H9 (cell line): ENCODE measurements around the gene PKP1. TPM values are rescaled to one million over a fixed set of nuclear protein-coding genes. Genes with fewer than 3 reads are reported as not detected.

Experiments
- DNase-seq: peaks from one replicate; pipeline ENCODE4 v3.0.0-alpha.2; 2017
- H2AFZ ChIP-seq: one replicate; pipeline ENCODE4 v1.6.1; 2013; ENCODE audit warnings: mild to moderate bottlenecking, low read length, control low read depth, moderate library complexity
- H2AK5ac ChIP-seq: 2 replicates; pipeline ENCODE4 v1.6.1; 2013; ENCODE audit warnings: low read length, control low read depth, mixed read lengths; ENCODE audit not compliant: insufficient read length
- H2BK120ac ChIP-seq: one replicate; pipeline ENCODE4 v1.6.1; 2013; ENCODE audit warnings: low read depth, mild to moderate bottlenecking, low read length, control low read depth, inconsistent platforms; ENCODE audit not compliant: poor library complexity, severe bottlenecking
- H2BK12ac ChIP-seq: 2 replicates; pipeline ENCODE4 v1.6.1; 2013; ENCODE audit warnings: low read length, control low read depth, mixed read lengths, low read depth; ENCODE audit not compliant: insufficient read length
- H2BK15ac ChIP-seq: 2 replicates; pipeline ENCODE4 v1.6.1; 2013; ENCODE audit warnings: low read depth, low read length, control low read depth
- H2BK20ac ChIP-seq: one replicate; pipeline ENCODE4 v1.6.1; 2013; ENCODE audit warnings: low read depth, mild to moderate bottlenecking, low read length, control low read depth, inconsistent platforms; ENCODE audit not compliant: poor library complexity, severe bottlenecking
- H2BK5ac ChIP-seq: 2 replicates; pipeline ENCODE4 v1.6.1; 2013; ENCODE audit warnings: low read length, control low read depth, mixed read lengths; ENCODE audit not compliant: insufficient read length
- H3K14ac ChIP-seq: 2 replicates; pipeline ENCODE4 v1.6.1; 2013; ENCODE audit warnings: low read length, control low read depth; ENCODE audit not compliant: insufficient read depth
- H3K18ac ChIP-seq: 2 replicates; pipeline ENCODE4 v1.6.1; 2013; ENCODE audit warnings: low read depth, mild to moderate bottlenecking, mixed read lengths, low read length, control low read depth; ENCODE audit not compliant: insufficient read length
- H3K23ac ChIP-seq: 2 replicates; pipeline ENCODE4 v1.6.1; 2013; ENCODE audit warnings: low read length, control low read depth, mixed read lengths, low read depth; ENCODE audit not compliant: insufficient read length
- H3K23me2 ChIP-seq: 2 replicates; pipeline ENCODE4 v1.6.1; 2013; ENCODE audit warnings: low read depth, mild to moderate bottlenecking, mixed read lengths, low read length, control low read depth; ENCODE audit not compliant: insufficient read length, poor library complexity, severe bottlenecking
- H3K27ac ChIP-seq: 2 replicates; pipeline ENCODE4 v1.5.1; 2013; ENCODE audit warnings: low read length, control low read depth, mixed read lengths, low read depth; ENCODE audit not compliant: insufficient read length
- H3K27me3 ChIP-seq: 2 replicates; pipeline ENCODE4 v1.6.1; 2013; ENCODE audit warnings: low read length, control low read depth, inconsistent platforms; ENCODE audit not compliant: insufficient read depth
- H3K4ac ChIP-seq: 2 replicates; pipeline ENCODE4 v1.6.1; 2013; ENCODE audit warnings: low read depth, mild to moderate bottlenecking, control low read depth, inconsistent platforms, low read length, moderate library complexity
- H3K4me1 ChIP-seq: 2 replicates; pipeline ENCODE4 v1.6.1; 2013; ENCODE audit warnings: low read length, control low read depth, inconsistent platforms; ENCODE audit not compliant: insufficient read depth
- H3K4me2 ChIP-seq: 2 replicates; pipeline ENCODE4 v1.6.1; 2013; ENCODE audit warnings: low read length, control low read depth, mixed read lengths; ENCODE audit not compliant: insufficient read length, insufficient read depth
- H3K56ac ChIP-seq: 2 replicates; pipeline ENCODE4 v1.6.1; 2013; ENCODE audit warnings: low read depth, mild to moderate bottlenecking, mixed read lengths, low read length, control low read depth; ENCODE audit not compliant: insufficient read length
- H3K79me1 ChIP-seq: 2 replicates; pipeline ENCODE4 v1.6.1; 2013; ENCODE audit warnings: low read depth, mild to moderate bottlenecking, moderate library complexity, low read length, control low read depth, inconsistent platforms; ENCODE audit not compliant: insufficient read depth, poor library complexity, severe bottlenecking
- H3K79me2 ChIP-seq: 2 replicates; pipeline ENCODE4 v1.6.1; 2013; ENCODE audit warnings: low read length, control low read depth, inconsistent platforms; ENCODE audit not compliant: insufficient read depth
- H3K9ac ChIP-seq: 2 replicates; pipeline ENCODE4 v1.6.1; 2013; ENCODE audit warnings: low read length, control low read depth, mixed read lengths; ENCODE audit not compliant: insufficient read length; ENCODE audit errors: extremely low read depth
- H3K9me3 ChIP-seq: one replicate; pipeline ENCODE4 v1.6.1; 2013; ENCODE audit warnings: low read depth, low read length, inconsistent platforms; ENCODE audit not compliant: control insufficient read depth
- H3T11ph ChIP-seq: one replicate; pipeline ENCODE4 v1.6.1; 2013; ENCODE audit warnings: mild to moderate bottlenecking, low read length, control low read depth, inconsistent platforms
- H4K20me1 ChIP-seq: one replicate; pipeline ENCODE4 v1.6.1; 2013; ENCODE audit not compliant: control insufficient read depth, insufficient read length, insufficient read depth
- H4K5ac ChIP-seq: 2 replicates; pipeline ENCODE4 v1.6.1; 2013; ENCODE audit warnings: low read depth, mild to moderate bottlenecking, mixed read lengths, low read length, control low read depth; ENCODE audit not compliant: insufficient read length
- H4K8ac ChIP-seq: replicated peaks from 2 replicates; pipeline ENCODE4 v1.6.1; 2013; ENCODE audit warnings: low read length, control low read depth, mixed read lengths, low read depth; ENCODE audit not compliant: insufficient read length
- H4K91ac ChIP-seq: 2 replicates; pipeline ENCODE4 v1.6.1; 2013; ENCODE audit warnings: low read depth, mild to moderate bottlenecking, moderate library complexity, mixed read lengths, low read length, control low read depth; ENCODE audit not compliant: insufficient read length
- H3K27ac Mint-ChIP-seq, 3 experiments: 2 replicates in 2 of 3; 3 replicates in 1 of 3; pipeline ENCODE4 v1.8.0; 2020 to 2021; ENCODE audit warnings: mixed read lengths in 3 of 3, mild to moderate bottlenecking in 1 of 3, moderate library complexity in 1 of 3
- H3K27me3 Mint-ChIP-seq: 2 replicates; pipeline ENCODE4 v1.8.0; 2021; ENCODE audit warnings: low read depth, mild to moderate bottlenecking, moderate library complexity, mixed read lengths
- H3K36me3 Mint-ChIP-seq, 3 experiments: 2 replicates in 2 of 3; 3 replicates in 1 of 3; pipeline ENCODE4 v1.8.0; 2020 to 2021; ENCODE audit warnings: low read depth in 3 of 3, mixed read lengths in 3 of 3; ENCODE audit not compliant: insufficient read depth in 1 of 3
- H3K4me1 Mint-ChIP-seq, 2 experiments: 2 replicates each; pipeline ENCODE4 v1.8.0; 2020; ENCODE audit warnings: mixed read lengths in 2 of 2
- H3K4me3 Mint-ChIP-seq, 2 experiments: 2 replicates in 1 of 2; 3 replicates in 1 of 2; pipeline ENCODE4 v1.8.0; 2020 to 2021; ENCODE audit warnings: mild to moderate bottlenecking in 2 of 2, mixed read lengths in 2 of 2, moderate library complexity in 1 of 2
- H3K9me3 Mint-ChIP-seq, 2 experiments: 2 replicates in 1 of 2; 3 replicates in 1 of 2; pipeline ENCODE4 v1.8.0; 2020; ENCODE audit warnings: mild to moderate bottlenecking in 2 of 2, mixed read lengths in 2 of 2, moderate library complexity in 1 of 2
- CTCF ChIP-seq: fragments of 200-600 bp; sonication (generic); conservative IDR thresholded peaks from 3 replicates; pipeline ENCODE4 v1.8.0; 2021; ENCODE audit warnings: antibody characterized with exemption, mild to moderate bottlenecking
- WGBS: extraction: QIAGEN DNeasy Blood & Tissue Kit; methylation state at CpG from one replicate; pipeline ENCODE4 v1.1.7; 2013; ENCODE audit warnings: missing lambda C conversion rate, low lambda C conversion rate, mixed read lengths; ENCODE audit not compliant: insufficient read length; ENCODE audit errors: extremely low coverage; 5-methylcytosine and 5-hydroxymethylcytosine counted together
- total RNA-seq: library from RNA; stranded (reverse); gene quantifications from 2 replicates; pipeline ENCODE4 v1.2.1, GENCODE V29; 2021

PKP1 gene
- total RNA-seq, 1 experiment from 2014 or later, result 0.09 TPM

- Histone ChIP-seq H3K4ac (no peak overlapping the region), H3K56ac (no peak overlapping the region), H2BK12ac (no peak overlapping the region), H3K27me3 (no peaks in the 10 kb centered on the region), H4K5ac (no peak overlapping the region), H4K20me1 (no peaks in the 10 kb centered on the region), H2BK15ac (no peak overlapping the region), H3K27ac (no peak overlapping the region), H3K4me2 (no peak overlapping the region), H2BK5ac (no peak overlapping the region), H4K91ac (no peak overlapping the region), H3K79me1 (no peaks in the 10 kb centered on the region), H2AFZ (no peak overlapping the region), H3K4me1 (no peaks in the 10 kb centered on the region), H3K9me3 (no peaks in the 10 kb centered on the region), H2BK120ac (no peak overlapping the region), H4K8ac (no peak overlapping the region), H3K23me2 (no peaks in the 10 kb centered on the region), H3K14ac (no peak overlapping the region), H3K23ac (no peak overlapping the region), H3K18ac (no peak overlapping the region), H3K79me2 (no peaks in the 10 kb centered on the region), H3T11ph (no peak overlapping the region), H3K9ac (no peak overlapping the region), H2AK5ac (no peak overlapping the region), H2BK20ac (no peak overlapping the region)
- no peak for TF ChIP-seq CTCF
- DNase-seq, result no peak
- Mint-ChIP-seq H3K9me3 (no peaks in the 10 kb centered on the region), H3K4me3 (no peak overlapping the region), H3K27ac (no peak overlapping the region), H3K27me3 (no peaks in the 10 kb centered on the region; the same call in none of the 2 replicates), H3K36me3 (no peaks in the 10 kb centered on the region), H3K4me1 (peaks cover 6 to 21% of the 10 kb centered on the region in 2 experiments)
- no CpG with 5 or more reads among the region's 4 CpGs for WGBS
These were observed 71.6 kb downstream of the PKP1 start for GRCh38 chr1:201354901-201355295.
